Activated naive CD8-positive, alpha-beta T cell treated with anti-CD3 and anti-CD28 coated beads for 36 hours (primary cell): Measurements from ENCODE around the gene VARS1. TPM values are rescaled to one million over a fixed set of nuclear protein-coding genes. Genes with fewer than 3 reads are reported as not detected.
"Not testable (repeated sequence)": the region's sequence is repeated elsewhere in the genome, so short reads cannot be mapped to it uniquely, and the experiment has no call there.

Experiments
- DNase-seq: peaks from one replicate; pipeline ENCODE4 v3.0.0; 2021
- H3K27ac Mint-ChIP-seq: one replicate; pipeline ENCODE4 v1.8.0; 2022; ENCODE audit warnings: mild to moderate bottlenecking, moderate library complexity, mixed read lengths
- H3K27me3 Mint-ChIP-seq: one replicate; pipeline ENCODE4 v1.8.0; 2022; ENCODE audit warnings: mild to moderate bottlenecking, mixed read lengths
- H3K36me3 Mint-ChIP-seq: one replicate; pipeline ENCODE4 v1.8.0; 2021; ENCODE audit warnings: mild to moderate bottlenecking, mixed read lengths
- H3K4me1 Mint-ChIP-seq: one replicate; pipeline ENCODE4 v1.8.0; 2021; ENCODE audit warnings: mixed read lengths
- H3K4me3 Mint-ChIP-seq: one replicate; pipeline ENCODE4 v1.8.0; 2022; ENCODE audit warnings: mild to moderate bottlenecking, moderate library complexity, mixed read lengths
- H3K9me3 Mint-ChIP-seq: one replicate; pipeline ENCODE4 v1.8.0; 2022; ENCODE audit warnings: mixed read lengths
- total RNA-seq, 2 experiments: library from RNA; stranded (reverse); gene quantifications; one replicate each; pipeline ENCODE4 v1.2.3, GENCODE V29; 2021

Gene VARS1
- 100 to 1,000 TPM; 176 to 181 TPM for total RNA-seq

GRCh38 chr6:31795616-31796298 lies at the start of gene VARS1:
VARS1 (minus strand) TSS chr6:31795752; CDS start chr6:31795217, 535 bp downstream.
- Mint-ChIP-seq H3K9me3 (no peaks in the 10 kb centered on the region), H3K27ac (peak within 1 kb of the TSS; percentile 98), H3K27me3 (no peaks in the 10 kb centered on the region), H3K4me3 (peak within 1 kb of the TSS; percentile 81), H3K36me3 (peaks cover 23% of the 10 kb centered on the region), H3K4me1 (peaks cover 39% of the 10 kb centered on the region)
- peak; percentile 90 for DNase-seq

GRCh38 chr6:31844507-31844906 lies 49.0 kb upstream of the VARS1 start:
- Mint-ChIP-seq H3K4me1 (peaks cover 4% of the 10 kb centered on the region), H3K27ac (no peak overlapping the region), H3K9me3 (no peaks in the 10 kb centered on the region), H3K27me3 (no peaks in the 10 kb centered on the region), H3K4me3 (no peak overlapping the region), H3K36me3 (peaks cover 31% of the 10 kb centered on the region)
- DNase-seq: no peak

GRCh38 chr6:31842053-31842452 lies 46.5 kb upstream of the VARS1 start:
- Mint-ChIP-seq H3K27me3 (no peaks in the 10 kb centered on the region), H3K36me3 (peaks cover 56% of the 10 kb centered on the region), H3K4me1 (peaks cover 20% of the 10 kb centered on the region), H3K9me3 (no peaks in the 10 kb centered on the region), H3K4me3 (peak overlapping the region; percentile 34), H3K27ac (no peak overlapping the region)
- no peak for DNase-seq

- peaks cover 24% of the 10 kb centered on the region for H3K4me1 Mint-ChIP-seq
- H3K27ac Mint-ChIP-seq: peak overlapping the region; percentile 95
- DNase-seq, H3K9me3 Mint-ChIP-seq: not testable (repeated sequence)
- H3K36me3 Mint-ChIP-seq: peaks cover 75% of the 10 kb centered on the region
- peak overlapping the region; percentile 32 for H3K4me3 Mint-ChIP-seq
- peaks cover 13% of the 10 kb centered on the region for H3K27me3 Mint-ChIP-seq
Observed at GRCh38 chr6:31839779-31840126, 44.2 kb upstream of the VARS1 start.

GRCh38 chr6:31838968-31839367 lies 43.4 kb upstream of the VARS1 start:
- H3K4me1 Mint-ChIP-seq: peaks cover 27% of the 10 kb centered on the region

GRCh38 chr6:31838114-31838553 lies 42.6 kb upstream of the VARS1 start:
- H3K4me1 Mint-ChIP-seq: peaks cover 29% of the 10 kb centered on the region
- H3K4me3 Mint-ChIP-seq: peak overlapping the region; percentile 98
- peaks cover 74% of the 10 kb centered on the region for H3K36me3 Mint-ChIP-seq
- peaks cover 13% of the 10 kb centered on the region for H3K27me3 Mint-ChIP-seq
- H3K27ac Mint-ChIP-seq: peak overlapping the region; percentile 95
- H3K9me3 Mint-ChIP-seq, DNase-seq: not testable (repeated sequence)

More at GRCh38 chr6:31838968-31839367, 43.4 kb upstream of the VARS1 start:
- Mint-ChIP-seq H3K27me3 (peaks cover 13% of the 10 kb centered on the region), H3K36me3 (peaks cover 76% of the 10 kb centered on the region), H3K4me3 (peak overlapping the region; percentile 98), H3K9me3 (no peaks in the 10 kb centered on the region), H3K27ac (peak overlapping the region; percentile 95)
- no peak for DNase-seq

- peaks cover 13% of the 10 kb centered on the region for H3K27me3 Mint-ChIP-seq
- no peak for DNase-seq
- no peaks in the 10 kb centered on the region for H3K9me3 Mint-ChIP-seq
- H3K27ac Mint-ChIP-seq: peak overlapping the region; percentile 95
- H3K4me3 Mint-ChIP-seq: peak overlapping the region; percentile 98
- peaks cover 69% of the 10 kb centered on the region for H3K36me3 Mint-ChIP-seq
- H3K4me1 Mint-ChIP-seq: peaks cover 29% of the 10 kb centered on the region
Observed at GRCh38 chr6:31837369-31838113, 42.0 kb upstream of the VARS1 start.

GRCh38 chr6:31836474-31837368 lies 41.2 kb upstream of the VARS1 start:
- no peak for DNase-seq
- Mint-ChIP-seq H3K9me3 (no peaks in the 10 kb centered on the region), H3K27me3 (peaks cover 13% of the 10 kb centered on the region), H3K4me3 (peak overlapping the region; percentile 98), H3K36me3 (peaks cover 69% of the 10 kb centered on the region), H3K27ac (peak overlapping the region; percentile 95), H3K4me1 (peaks cover 29% of the 10 kb centered on the region)

- Mint-ChIP-seq H3K27me3 (peaks cover 13% of the 10 kb centered on the region), H3K4me1 (peaks cover 31% of the 10 kb centered on the region), H3K9me3 (no peaks in the 10 kb centered on the region), H3K36me3 (peaks cover 64% of the 10 kb centered on the region), H3K4me3 (peak overlapping the region; percentile 98), H3K27ac (peak overlapping the region; percentile 95)
- no peak for DNase-seq
Observed at GRCh38 chr6:31836047-31836473, 40.5 kb upstream of the VARS1 start.

GRCh38 chr6:31834367-31835250 lies 39.1 kb upstream of the VARS1 start:
- Mint-ChIP-seq H3K4me3 (peak overlapping the region; percentile 98), H3K9me3 (no peaks in the 10 kb centered on the region), H3K27me3 (peaks cover 13% of the 10 kb centered on the region), H3K27ac (peak overlapping the region; percentile 95), H3K36me3 (peaks cover 55% of the 10 kb centered on the region), H3K4me1 (peaks cover 35% of the 10 kb centered on the region)
- peak; percentile 76 for DNase-seq

- Mint-ChIP-seq H3K27ac (no peak overlapping the region), H3K9me3 (no peaks in the 10 kb centered on the region), H3K36me3 (peaks cover 25% of the 10 kb centered on the region), H3K4me1 (peaks cover 21% of the 10 kb centered on the region), H3K4me3 (peak overlapping the region; percentile 90), H3K27me3 (peaks cover 14% of the 10 kb centered on the region)
- no peak for DNase-seq
Observed at GRCh38 chr6:31831350-31832215, 36.0 kb upstream of the VARS1 start.

GRCh38 chr6:31830886-31831335 lies 35.4 kb upstream of the VARS1 start:
- H3K27ac Mint-ChIP-seq: peak overlapping the region; percentile 63
- no peaks in the 10 kb centered on the region for H3K9me3 Mint-ChIP-seq
- peak overlapping the region; percentile 90 for H3K4me3 Mint-ChIP-seq
- H3K4me1 Mint-ChIP-seq: peaks cover 24% of the 10 kb centered on the region
- peaks cover 12% of the 10 kb centered on the region for H3K27me3 Mint-ChIP-seq
- H3K36me3 Mint-ChIP-seq: peaks cover 18% of the 10 kb centered on the region
- no peak for DNase-seq

- Mint-ChIP-seq H3K9me3 (no peaks in the 10 kb centered on the region), H3K36me3 (peaks cover 7% of the 10 kb centered on the region), H3K4me3 (peak overlapping the region; percentile 90), H3K4me1 (peaks cover 30% of the 10 kb centered on the region), H3K27me3 (peaks cover 20% of the 10 kb centered on the region), H3K27ac (peak overlapping the region; percentile 73)
- no peak for DNase-seq
Observed at GRCh38 chr6:31829633-31830283, 34.2 kb upstream of the VARS1 start.
